Activated CD4-positive, alpha-beta T cell treated with anti-CD3 and anti-CD28 coated beads, Interleukin-2, Interleukin-6, amounts not matched to agents 100 ng/mL and 50 ng/mL, durations not matched to agents 16 hours and 8 hours (primary cell): ENCODE measurements around the gene GARS1.

Source experiments
- DNase-seq: peaks from one replicate; pipeline ENCODE4 v3.0.0-alpha.2; 2020

Gene GARS1

DNA sequence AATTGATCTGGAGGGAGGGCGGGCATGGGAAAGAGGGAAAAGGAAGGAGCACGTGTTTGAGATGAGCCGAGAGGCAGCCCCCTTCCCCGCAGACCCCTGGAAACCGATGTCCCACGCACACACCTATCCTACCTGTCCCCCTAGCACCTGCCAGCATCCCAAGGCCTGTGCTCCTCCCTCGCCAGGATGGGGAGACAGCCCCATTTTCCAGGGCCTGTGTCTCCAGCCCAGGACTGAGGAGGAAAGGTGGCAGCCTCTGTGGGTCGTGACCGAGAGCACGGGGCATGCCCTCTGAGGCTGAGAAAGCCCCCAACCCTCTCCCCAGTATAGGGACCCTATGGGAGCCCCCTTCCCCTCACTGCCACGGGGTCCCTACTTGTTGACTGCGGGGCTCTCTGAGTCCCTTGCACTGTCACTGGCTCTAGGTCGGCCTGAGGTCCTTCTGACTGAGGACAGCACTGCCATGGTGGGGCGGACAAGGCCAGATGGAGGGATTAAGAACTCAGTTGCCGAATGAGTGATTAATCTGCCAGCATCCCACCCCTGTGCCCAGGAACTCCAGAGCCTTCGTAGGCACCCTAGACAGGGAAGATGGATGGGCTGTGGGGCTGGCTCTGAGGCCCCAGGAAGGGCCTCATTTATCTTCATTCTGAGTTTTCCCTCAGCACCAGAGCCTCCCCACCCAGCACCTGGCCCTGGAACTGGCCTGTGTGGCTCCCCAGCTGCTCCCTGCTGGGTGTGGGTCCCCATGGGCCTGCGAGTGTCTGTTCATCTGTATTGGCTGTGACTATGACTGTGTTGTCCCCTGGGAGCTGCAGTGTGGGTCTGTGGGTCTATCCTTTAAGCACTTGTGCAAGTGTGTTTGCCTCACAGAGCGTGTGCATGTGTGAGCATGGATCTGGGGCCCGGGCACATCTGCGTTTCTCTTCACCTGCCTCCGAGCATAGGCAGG is 61.6 kb downstream of the GARS1 start:
- DNase-seq = no peak

DNA sequence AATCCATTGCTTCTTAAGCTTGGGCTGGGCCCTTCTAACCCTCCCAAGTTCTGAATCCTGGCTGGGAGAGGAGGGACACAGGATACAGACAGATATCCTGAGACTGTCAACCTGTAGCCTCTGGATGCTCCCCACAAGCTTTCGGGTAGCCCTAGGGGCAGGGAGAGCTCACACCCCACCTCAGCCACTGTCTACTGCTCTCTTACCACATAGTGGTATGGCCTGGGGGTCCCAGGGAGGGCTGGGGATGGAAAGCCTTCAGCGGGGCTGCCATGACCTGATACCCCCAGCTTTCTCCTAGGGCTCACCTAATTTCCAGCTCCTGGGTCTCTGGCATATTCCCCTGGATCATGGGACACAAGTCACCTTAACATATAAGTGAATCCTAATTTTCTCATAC is 62.5 kb downstream of the GARS1 start:
- no peak for DNase-seq

GRCh38 chr7:30658479-30659074 is 63.9 kb downstream of the GARS1 start:
- no peak for DNase-seq

GRCh38 chr7:30659312-30659711 is 64.6 kb downstream of the GARS1 start:
- no peak for DNase-seq

GRCh38 chr7:30660331-30661255 is 65.9 kb downstream of the GARS1 start:
- no peak for DNase-seq

DNA sequence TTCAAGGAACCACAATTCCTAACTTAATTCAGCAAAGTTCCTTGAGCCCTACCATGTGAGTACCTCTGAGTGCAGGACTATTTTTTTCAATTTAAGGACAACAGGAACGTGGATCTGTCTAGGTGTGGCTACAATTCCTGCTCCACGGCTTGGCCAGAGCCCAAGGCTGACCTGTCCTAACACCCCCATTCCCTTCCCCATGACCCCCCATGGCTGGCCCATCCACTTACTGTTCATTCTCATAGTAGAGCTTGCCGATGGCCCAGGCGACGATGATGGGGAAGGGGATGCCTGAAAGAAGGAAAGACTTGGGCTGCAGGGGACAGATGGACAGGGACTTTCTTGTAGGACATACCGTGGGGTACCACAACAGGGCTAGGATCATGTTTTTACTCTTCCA is 67.2 kb downstream of the GARS1 start:
- no peak for DNase-seq

- DNase-seq = no peak
Measured at GRCh38 chr7:30662431-30662939, 67.8 kb downstream of the GARS1 start.

- no peak for DNase-seq
Measured at GRCh38 chr7:30663414-30663813, 68.7 kb downstream of the GARS1 start.

DNA sequence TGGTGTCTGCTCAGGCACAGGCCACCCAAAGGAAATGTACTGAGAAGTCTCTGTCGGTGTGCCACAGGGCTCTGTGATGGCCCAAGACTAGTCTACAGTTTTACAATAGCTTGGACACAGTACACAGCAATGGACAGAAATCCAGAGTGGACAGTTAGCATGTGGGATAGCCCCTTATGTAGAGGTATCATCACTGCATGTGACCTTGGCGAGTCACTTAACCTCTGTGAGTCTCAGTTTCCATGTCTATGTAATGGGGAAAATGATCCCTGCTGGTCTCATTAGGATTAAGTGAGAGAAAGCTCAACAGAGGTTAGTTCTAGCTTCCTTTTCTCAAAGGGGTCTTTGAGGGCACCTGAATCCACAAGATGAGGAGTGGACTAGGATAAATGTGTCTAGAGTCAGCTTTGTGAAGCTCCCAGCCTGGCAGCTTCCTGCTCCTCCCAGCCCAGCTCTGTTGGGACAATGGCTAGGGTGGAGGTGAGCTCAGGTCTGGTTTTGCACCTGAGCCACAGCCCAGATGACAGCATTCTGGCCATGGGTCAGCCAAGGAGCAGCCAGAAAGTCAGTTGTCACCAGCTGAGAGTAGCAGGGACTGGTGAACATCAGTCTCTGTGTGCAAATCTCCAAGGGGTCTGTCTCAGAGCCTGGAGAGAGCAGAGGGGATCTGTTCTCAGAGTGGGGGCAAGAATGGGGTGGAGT is 69.7 kb downstream of the GARS1 start:
- DNase-seq = no peak

DNA sequence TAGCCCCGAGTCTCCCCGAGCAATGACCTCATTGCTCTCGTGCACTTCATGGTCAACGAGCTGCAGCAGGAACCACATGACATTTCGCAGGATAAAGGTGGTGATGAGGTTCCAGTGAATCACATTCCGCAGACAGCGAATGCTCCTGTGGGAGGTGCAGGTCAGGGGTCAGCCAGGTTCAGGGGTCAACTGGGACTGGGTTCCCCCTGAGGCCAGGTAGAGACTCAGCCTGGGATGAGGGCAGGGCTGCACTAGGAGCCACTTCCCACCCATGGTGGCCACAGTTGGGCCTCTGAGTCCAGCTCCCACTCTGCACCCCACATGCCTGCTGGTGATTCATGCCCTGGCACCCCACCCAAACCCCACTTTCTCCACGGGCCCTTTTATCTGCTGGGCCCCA is 70.4 kb downstream of the GARS1 start:
- DNase-seq = no peak

- DNase-seq = no peak
Measured at GRCh38 chr7:30665449-30665848, 70.8 kb downstream of the GARS1 start.

GRCh38 chr7:30667172-30667571 is 72.5 kb downstream of the GARS1 start:
- DNase-seq = no peak

DNA sequence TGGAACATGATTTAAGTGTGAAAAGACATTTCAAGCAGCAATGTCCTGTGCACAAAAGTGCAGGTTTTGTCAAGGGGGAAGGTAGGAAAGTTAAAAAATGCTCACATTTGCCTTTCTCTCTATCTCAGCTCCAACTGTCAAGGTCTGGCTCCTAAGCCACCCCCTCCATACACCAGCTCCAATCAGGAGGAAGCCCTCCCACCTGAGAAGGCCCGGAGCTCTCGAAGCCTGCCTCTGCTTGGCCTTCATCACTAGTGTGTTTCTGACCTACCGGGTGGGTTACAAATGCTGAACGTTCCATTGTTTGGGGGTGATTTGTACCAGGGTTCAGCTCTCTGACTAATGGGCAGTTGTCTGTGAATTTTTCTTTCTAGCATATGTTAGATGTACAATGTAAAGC is 73.4 kb downstream of the GARS1 start:
- no peak for DNase-seq

- DNase-seq = no peak
Measured at GRCh38 chr7:30671793-30672465, 77.3 kb downstream of the GARS1 start.

GRCh38 chr7:30674420-30674819 is 79.7 kb downstream of the GARS1 start:
- DNase-seq = no peak

DNA sequence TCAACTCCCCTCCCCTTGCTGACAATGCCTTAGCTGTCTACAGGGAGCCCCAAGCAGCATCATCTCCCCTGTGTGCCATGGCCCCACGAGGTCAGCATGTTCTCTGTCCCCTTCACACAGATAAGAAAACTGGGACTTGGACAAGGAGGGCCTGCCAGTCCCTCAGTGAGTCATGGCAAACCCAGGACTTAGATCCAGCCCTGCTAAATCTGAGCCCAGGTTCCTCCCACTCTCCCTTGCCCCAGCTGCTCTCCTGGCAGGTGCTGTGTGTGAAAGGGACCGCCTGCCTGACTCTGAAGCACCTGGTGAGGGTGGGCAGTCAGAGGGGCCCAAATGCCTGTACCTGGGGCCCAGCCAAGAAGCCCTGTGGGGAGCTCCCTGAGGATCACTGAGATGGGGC is 80.2 kb downstream of the GARS1 start:
- no peak for DNase-seq

DNA sequence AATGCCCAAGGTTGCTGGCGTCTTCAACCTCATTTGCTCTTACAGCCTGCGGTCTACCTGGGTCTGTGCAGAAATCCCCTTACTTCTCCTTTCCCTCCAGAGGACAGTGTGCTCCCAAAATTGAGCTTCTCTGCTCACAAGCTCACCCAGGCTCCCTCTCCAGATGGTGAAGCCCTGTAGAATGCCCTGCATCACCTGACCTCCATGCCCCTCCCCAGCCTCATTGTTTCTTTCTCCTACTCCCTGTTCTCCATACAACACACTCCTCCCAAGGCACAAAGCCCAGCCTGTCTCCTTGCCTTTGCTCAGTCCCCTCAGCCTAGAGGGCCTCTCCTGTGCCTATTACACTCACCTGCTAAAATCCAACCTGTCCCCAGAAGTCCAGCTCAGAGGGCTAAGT is 84.1 kb downstream of the GARS1 start:
- DNase-seq = no peak

DNA sequence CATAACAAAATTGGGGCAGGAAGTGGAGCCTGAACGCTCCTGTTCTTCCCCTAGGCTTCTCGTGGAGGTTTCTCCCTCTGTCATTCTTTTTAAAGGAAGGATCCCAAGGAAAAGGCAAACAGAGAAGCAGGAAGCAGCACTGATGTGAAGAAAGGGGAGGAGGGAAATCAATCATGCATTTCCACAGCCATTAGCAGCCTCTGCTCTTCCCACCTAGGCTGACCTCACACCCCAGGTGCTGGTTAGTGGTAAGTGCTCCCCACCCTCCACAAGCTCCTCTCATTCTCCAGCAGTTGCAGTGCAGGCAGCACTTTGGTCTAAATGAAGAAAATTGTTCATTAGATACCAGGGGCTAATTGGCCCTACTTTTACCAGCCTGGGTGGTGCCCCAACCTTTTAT is 85.0 kb downstream of the GARS1 start:
- DNase-seq = no peak

- DNase-seq = no peak
Measured at GRCh38 chr7:30681331-30681797, 86.7 kb downstream of the GARS1 start.

GRCh38 chr7:30681815-30682211 is 87.1 kb downstream of the GARS1 start:
- no peak for DNase-seq

DNA sequence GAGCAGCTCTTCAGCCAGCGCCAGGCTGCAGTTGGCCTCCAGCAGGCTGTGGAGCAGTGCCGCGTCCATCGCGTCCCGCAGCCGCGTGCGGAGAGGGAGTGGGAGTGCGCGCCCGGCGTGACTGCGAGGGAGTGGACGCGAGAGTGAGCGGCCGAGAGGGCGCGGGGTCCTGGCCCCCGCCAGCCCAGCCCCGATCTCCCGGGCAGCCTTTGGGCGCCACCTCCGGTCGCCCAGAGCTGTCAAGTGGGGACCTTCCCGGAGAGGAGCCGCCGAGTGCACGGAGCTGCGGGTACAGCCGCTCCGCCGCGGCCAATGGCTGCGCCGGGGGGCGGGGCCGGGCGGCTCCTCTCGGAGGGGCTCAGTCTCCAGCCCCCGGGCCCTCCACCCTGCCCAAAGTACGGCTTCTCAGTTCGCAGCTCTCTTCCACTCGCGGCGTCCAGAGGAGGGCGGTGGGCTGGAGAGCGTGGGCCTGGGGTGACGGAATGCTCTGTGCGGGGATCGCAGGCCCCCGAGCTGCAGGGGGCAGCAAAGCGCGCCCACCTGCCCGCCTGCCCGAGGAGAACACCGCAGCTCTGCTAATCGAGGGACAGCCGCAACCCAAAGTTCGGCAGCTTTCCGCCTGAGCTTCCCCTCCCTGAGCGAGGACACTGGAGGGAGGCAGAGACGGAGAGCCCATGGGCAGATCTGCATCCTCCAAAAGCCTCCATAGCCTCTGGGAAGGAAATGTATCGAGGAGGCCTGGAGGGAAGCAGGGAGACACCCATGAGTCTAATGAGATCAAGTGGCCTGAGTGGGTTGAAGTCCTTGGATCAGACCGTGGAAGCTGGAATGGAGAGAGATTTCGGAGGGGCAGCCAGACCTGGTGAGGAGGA is 87.8 kb downstream of the GARS1 start, which contains the start of gene CRHR2:
Gene CRHR2, minus strand, starts transcription at position 245 of the 872 bp plus-strand sequence. Its CDS starts 176 bp downstream, at position 69.
- no peak for DNase-seq
